ENCODE measurements around the gene FANCE.

DNA sequence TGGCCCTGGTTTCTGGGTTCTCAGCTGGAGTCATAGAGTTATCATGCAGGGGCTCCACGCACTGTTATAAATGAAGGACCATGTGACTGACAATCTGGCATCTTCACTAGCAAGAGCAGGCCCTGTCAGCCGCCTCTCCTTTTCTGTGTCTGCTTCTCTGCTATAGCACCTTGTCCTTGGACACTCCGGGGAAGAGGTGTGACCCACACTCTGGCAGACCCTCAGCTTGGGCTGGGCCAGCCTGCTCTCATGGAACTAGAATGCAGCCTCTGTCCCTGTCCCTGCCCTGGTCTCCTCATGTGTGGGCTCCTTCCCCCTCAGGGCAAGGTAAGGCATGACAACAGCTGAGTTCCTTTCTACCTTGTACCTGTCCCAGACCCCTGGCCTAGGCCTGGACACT is 10.9 kb upstream of the FANCE start:
- TF ChIP-seq, protein P1, sequence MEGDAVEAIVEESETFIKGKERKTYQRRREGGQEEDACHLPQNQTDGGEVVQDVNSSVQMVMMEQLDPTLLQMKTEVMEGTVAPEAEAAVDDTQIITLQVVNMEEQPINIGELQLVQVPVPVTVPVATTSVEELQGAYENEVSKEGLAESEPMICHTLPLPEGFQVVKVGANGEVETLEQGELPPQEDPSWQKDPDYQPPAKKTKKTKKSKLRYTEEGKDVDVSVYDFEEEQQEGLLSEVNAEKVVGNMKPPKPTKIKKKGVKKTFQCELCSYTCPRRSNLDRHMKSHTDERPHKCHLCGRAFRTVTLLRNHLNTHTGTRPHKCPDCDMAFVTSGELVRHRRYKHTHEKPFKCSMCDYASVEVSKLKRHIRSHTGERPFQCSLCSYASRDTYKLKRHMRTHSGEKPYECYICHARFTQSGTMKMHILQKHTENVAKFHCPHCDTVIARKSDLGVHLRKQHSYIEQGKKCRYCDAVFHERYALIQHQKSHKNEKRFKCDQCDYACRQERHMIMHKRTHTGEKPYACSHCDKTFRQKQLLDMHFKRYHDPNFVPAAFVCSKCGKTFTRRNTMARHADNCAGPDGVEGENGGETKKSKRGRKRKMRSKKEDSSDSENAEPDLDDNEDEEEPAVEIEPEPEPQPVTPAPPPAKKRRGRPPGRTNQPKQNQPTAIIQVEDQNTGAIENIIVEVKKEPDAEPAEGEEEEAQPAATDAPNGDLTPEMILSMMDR (IDR thresholded peaks at IDR 0.05), result no peak
- no peak for TF ChIP-seq POLR2A (IDR thresholded peaks at IDR 0.05)

All from body of pancreas (tissue), 4 donors.